ENCODE measurements around the gene ARHGEF1. TPM values are rescaled to one million over a fixed set of nuclear protein-coding genes. Genes with fewer than 3 reads are reported as not detected.

Gene ARHGEF1
- total and polyA plus RNA-seq, 12 donors = 20.2 to 143 (median 30.2) TPM

DNA sequence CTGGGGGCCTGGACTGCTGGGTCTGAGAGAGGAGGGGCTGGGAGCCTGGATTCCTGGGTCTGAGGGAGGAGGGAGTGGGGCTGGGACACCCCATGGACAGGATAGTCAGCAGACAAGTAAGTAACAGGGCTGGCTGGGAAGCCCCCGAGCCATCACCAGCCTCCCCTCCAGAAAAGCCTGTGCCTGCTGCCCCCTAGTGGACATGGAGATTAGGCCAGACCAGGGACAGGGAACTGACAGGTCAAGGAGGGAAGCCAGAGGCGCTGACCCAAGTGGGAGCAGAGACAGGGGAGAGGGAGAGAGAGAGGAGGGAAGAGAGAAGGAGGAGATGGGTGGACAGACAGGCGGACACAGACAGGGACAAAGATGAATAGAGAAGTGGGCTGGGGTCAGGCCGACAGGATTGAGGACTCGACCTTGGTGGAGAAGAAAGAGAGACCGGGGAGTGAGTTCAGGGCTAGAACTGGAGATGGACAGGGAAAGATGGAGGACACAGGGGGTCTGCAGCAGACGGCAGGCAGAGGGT lies 51.9 kb downstream of the ARHGEF1 start:
- ATAC-seq = peak; percentile 48 to 85 (median 74)
- DNase-seq = peak; percentile 63 to 76
- no peak overlapping the region for H3K27ac ChIP-seq
- peaks cover 13 to 84% (median 74%) of the 10 kb centered on the region in 7 donors for H3K27me3 ChIP-seq
- intact Hi-C loops (cut with DNase I) = loop anchor here in 9 of 10 donors (1.0 to 10.0 kb wide), 7 partner anchors 50 to 920 kb away; partner anchors contain the start of genes CD79A (in 3 of the 9) and ARHGEF1 (in 1 of the 9)
- TF ChIP-seq CTCF (IDR thresholded peaks at IDR 0.05) = peak; percentile 70 to 87 (median 81)
- 23% methylated on average over 7 of the region's 7 CpGs for WGBS, 2 donors
- no peak overlapping the region for H3K4me3 ChIP-seq
- H3K4me1 ChIP-seq = peaks cover 0 to 9% (median 2%) of the 10 kb centered on the region in 9 donors
- H3K9me3 ChIP-seq = no peaks in the 10 kb centered on the region
- no peaks in the 10 kb centered on the region for H3K36me3 ChIP-seq

DNA sequence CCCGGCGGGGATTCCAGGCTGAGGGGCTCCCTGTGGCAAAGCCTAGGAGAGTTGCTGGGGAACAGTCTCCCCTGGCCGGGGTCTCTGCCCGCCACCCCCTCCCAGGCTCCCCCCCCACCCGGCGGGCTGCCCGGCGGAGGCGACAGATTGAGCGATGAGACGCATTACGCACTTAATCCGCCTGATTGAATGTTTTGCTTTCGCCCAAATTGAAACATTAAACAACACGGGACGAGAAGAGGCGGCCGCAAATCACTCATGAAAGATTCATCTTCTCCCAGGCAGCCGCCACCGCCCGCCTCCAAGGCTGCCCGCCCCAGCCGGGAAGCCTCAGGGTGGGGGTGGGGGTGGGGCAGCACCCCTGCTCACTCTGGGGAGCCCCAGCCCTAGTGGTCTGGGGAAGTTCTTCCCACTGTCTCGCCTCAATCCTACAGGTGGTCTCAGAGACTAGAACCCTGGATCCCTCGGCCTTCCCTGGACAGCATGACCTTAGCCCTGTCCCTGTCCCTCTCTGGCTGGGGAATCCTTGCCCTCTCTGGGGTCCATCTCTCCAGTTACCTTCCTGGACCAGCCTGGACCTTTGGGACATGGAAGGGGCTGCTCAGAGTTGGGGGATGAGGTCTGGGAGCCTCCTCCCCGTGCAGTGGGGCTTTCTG lies 52.9 kb downstream of the ARHGEF1 start:
- Histone ChIP-seq H3K9me3 (no peaks in the 10 kb centered on the region), H3K27me3 (peaks cover 13 to 84% (median 74%) of the 10 kb centered on the region in 7 donors), H3K36me3 (no peaks in the 10 kb centered on the region), H3K27ac (no peak overlapping the region), H3K4me1 (peaks cover 0 to 18% (median 11%) of the 10 kb centered on the region in 9 donors), H3K4me3 (no peak overlapping the region)
- ATAC-seq = peak in 1 of 8 donors; percentile 19
- intact Hi-C loops (cut with DNase I) = loop anchor here in 8 of 10 donors (1.0 to 10.0 kb wide), 7 partner anchors 51 to 921 kb away; partner anchors contain the start of genes CD79A (in 3 of the 8) and ARHGEF1 (in 1 of the 8)
- 25 to 28% methylated on average over 26 of the region's 26 CpGs for WGBS, 2 donors
- DNase-seq = no peak
- no peak for TF ChIP-seq CTCF (IDR thresholded peaks at IDR 0.05)

DNA sequence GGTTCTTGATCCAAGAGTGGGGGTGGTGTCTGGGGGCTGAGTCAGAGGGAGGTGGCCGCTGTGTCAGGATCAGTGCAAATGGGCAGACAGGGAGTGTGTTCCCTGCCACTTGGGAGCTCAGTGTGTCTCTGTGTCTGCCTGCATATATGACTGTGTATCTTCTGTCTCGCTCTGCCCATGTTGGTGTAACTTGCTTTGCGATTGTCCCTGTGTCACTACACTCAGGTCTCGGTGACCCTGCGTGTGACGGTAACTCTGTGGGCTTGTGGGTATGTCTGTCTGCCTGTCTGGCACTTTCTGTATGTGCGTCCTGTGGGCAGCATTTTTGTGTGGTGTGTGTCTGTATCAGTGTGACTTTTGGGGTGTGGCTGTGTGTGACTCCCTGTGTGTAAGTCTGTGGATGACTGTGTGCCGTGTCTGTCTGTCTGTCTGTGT lies 53.4 kb downstream of the ARHGEF1 start:
- peaks cover 7 to 84% (median 74%) of the 10 kb centered on the region in 7 donors for H3K27me3 ChIP-seq

More for the DNA sequence above, 53.4 kb downstream of the ARHGEF1 start:
- peaks cover 0 to 18% (median 13%) of the 10 kb centered on the region in 9 donors for H3K4me1 ChIP-seq
- no peak for DNase-seq
- intact Hi-C loops (cut with DNase I) = loop anchor here in 6 of 10 donors (5.0 to 10.0 kb wide), 5 partner anchors 52 to 922 kb away; partner anchors contain the start of genes CD79A (in 3 of the 6) and ARHGEF1 (in 1 of the 6)
- no peak overlapping the region for H3K4me3 ChIP-seq
- no peak overlapping the region for H3K27ac ChIP-seq
- ATAC-seq = peak in 1 of 8 donors; percentile 8
- TF ChIP-seq CTCF (IDR thresholded peaks at IDR 0.05) = no peak
- no peaks in the 10 kb centered on the region for H3K36me3 ChIP-seq
- no peaks in the 10 kb centered on the region for H3K9me3 ChIP-seq
- 71 to 75% methylated on average over 8 of the region's 8 CpGs for WGBS, 2 donors
